Esophagus squamous epithelium (tissue), 5 donors: ENCODE measurements around the gene CAPN5. TPM values are rescaled to one million over a fixed set of nuclear protein-coding genes. Genes with fewer than 3 reads are reported as not detected.

Experiments used
- DNase-seq: peaks from one replicate; lab custom pipeline; 2025; lab: John Stamatoyannopoulos, UW
- H3K27ac ChIP-seq, 4 donors: fragments of 200-600 bp; sonication (generic); one replicate each; pipeline ENCODE4 v1.5.1; 2016 to 2019; ENCODE audit warnings: mild to moderate bottlenecking in 1 of 4
- H3K27me3 ChIP-seq, 4 donors: fragments of 200-600 bp; sonication (generic); 1 replicate in 3 of 4; 2 replicates in 1 of 4; pipeline versions ENCODE4 v1.5.1 to v1.6.0; 2017 to 2021; ENCODE audit warnings: antibody characterized with exemption in 1 of 4
- H3K36me3 ChIP-seq, 3 donors: fragments of 200-600 bp; sonication (generic); one replicate each; pipeline ENCODE4 v1.5.1; 2016 to 2019
- H3K4me1 ChIP-seq, 3 donors: fragments of 200-600 bp; sonication (generic); one replicate each; pipeline ENCODE4 v1.5.1; 2017 to 2019
- H3K4me3 ChIP-seq, 4 donors: fragments of 200-600 bp; sonication (generic); 1 replicate in 3 of 4; 2 replicates in 1 of 4; pipeline ENCODE4 v1.5.1; 2016 to 2019; ENCODE audit warnings: mild to moderate bottlenecking in 2 of 4, moderate library complexity in 1 of 4
- H3K9me3 ChIP-seq, 3 donors: fragments of 200-600 bp; sonication (generic); one replicate each; pipeline ENCODE4 v1.5.1; 2016 to 2019
- POLR2A ChIP-seq, 4 donors: fragments of 450-650 bp; IDR thresholded peaks; one replicate each; pipeline ENCODE4 v1.6.1; 2017; ENCODE audit warnings: antibody characterized with exemption in 4 of 4, mild to moderate bottlenecking in 4 of 4, moderate library complexity in 3 of 4
- WGBS, 2 donors: methylation state at CpG; one replicate each; pipeline ENCODE4 v1.1.5; 2018; 5-methylcytosine and 5-hydroxymethylcytosine counted together
- intact Hi-C: fragments of 100-400 bp; cut with DNase I; formaldehyde crosslinking; loops from one replicate; pipeline ENCODE4 v1.15.0; 2022
- total RNA-seq, 4 donors: library from RNA; depleted of rRNA; stranded (reverse); fragments of >200 nt; gene quantifications; one replicate each; pipeline ENCODE4 v1.1.0, GENCODE V29; 2016
- TF ChIP-seq, protein P1 (sequence below), 6 experiments: fragments of 450-650 bp in 4 of 6; fragments of 200-600 bp in 2 of 6; sonication (generic) in 2 of 6; IDR thresholded peaks; one replicate each; pipeline ENCODE4 v1.5.1; 2016 to 2019; ENCODE audit warnings: antibody characterized with exemption in 6 of 6, mild to moderate bottlenecking in 4 of 6, moderate library complexity in 4 of 6
- donor health status: DM: yes; HTN: yes; CAD: no.

The CAPN5 gene
- total RNA-seq, 4 donors from 2014 or later: 9.3 to 63.2 (median 13.5) TPM

GRCh38 chr11:77147668-77148321, 81.0 kb downstream of the CAPN5 start:
- H3K9me3 ChIP-seq: no peaks in the 10 kb centered on the region
- H3K4me3 ChIP-seq: peak overlapping the region in 3 of 4 donors; percentile 7 to 56 (median 22)
- no peak for TF ChIP-seq POLR2A (IDR thresholded peaks at IDR 0.05)
- TF ChIP-seq, protein P1, sequence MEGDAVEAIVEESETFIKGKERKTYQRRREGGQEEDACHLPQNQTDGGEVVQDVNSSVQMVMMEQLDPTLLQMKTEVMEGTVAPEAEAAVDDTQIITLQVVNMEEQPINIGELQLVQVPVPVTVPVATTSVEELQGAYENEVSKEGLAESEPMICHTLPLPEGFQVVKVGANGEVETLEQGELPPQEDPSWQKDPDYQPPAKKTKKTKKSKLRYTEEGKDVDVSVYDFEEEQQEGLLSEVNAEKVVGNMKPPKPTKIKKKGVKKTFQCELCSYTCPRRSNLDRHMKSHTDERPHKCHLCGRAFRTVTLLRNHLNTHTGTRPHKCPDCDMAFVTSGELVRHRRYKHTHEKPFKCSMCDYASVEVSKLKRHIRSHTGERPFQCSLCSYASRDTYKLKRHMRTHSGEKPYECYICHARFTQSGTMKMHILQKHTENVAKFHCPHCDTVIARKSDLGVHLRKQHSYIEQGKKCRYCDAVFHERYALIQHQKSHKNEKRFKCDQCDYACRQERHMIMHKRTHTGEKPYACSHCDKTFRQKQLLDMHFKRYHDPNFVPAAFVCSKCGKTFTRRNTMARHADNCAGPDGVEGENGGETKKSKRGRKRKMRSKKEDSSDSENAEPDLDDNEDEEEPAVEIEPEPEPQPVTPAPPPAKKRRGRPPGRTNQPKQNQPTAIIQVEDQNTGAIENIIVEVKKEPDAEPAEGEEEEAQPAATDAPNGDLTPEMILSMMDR (IDR thresholded peaks at IDR 0.05): no peak
- WGBS, 2 donors: 16 to 43% methylated on average over 10 to 22 of the region's 47 CpGs
- no peak overlapping the region for H3K27ac ChIP-seq
- no peaks in the 10 kb centered on the region for H3K36me3 ChIP-seq
- intact Hi-C loops: no loop called here
- DNase-seq: no peak
- peaks cover 0 to 24% (median 0%) of the 10 kb centered on the region in 4 donors for H3K27me3 ChIP-seq
- peaks cover 0 to 18% (median 7%) of the 10 kb centered on the region in 3 donors for H3K4me1 ChIP-seq

DNA sequence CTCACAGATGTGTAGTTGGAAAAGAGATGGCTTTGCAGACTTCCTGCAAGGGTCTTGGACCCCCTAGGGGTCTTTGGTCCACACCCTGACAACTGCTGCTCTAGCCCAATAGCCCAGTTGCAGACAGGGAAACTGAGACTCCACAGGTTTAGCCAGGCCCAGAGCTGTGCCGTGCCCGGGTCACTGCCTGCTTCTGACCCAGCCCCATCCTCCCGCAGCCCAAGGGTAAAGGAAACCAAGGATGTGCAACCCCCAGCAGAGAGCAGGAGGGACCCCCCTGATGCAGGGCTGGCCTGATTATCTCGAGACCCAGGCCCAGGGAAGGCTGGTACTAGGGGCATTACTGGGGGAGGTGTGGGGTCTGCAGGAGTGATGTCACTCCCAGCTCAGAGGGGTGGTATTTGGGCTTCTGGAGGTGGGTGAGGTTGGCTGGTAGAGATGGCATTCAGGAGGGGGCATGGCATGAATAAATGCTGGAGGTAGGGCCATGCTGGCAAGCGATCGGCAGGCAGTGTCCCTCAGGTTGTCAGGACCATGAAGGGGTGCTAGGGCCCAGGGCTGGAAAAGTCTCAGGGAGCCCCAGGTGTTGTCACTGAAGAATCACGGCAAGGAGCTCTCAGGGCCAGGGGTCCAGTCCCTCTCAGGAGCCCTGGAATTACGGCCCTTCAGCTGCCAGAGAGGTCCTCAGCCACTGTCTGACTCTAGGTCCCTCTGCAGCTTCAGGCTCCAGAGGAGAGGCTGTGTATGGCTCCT, 82.4 kb downstream of the CAPN5 start:
- Histone ChIP-seq H3K4me1 (peaks cover 0 to 20% (median 7%) of the 10 kb centered on the region in 3 donors), H3K27ac (no peak overlapping the region), H3K36me3 (no peaks in the 10 kb centered on the region), H3K27me3 (peaks cover 0 to 24% (median 0%) of the 10 kb centered on the region in 4 donors), H3K9me3 (no peaks in the 10 kb centered on the region), H3K4me3 (no peak overlapping the region)
- TF ChIP-seq POLR2A (IDR thresholded peaks at IDR 0.05): no peak
- TF ChIP-seq, protein P1 (IDR thresholded peaks at IDR 0.05): no peak
- WGBS, 2 donors: 83 to 88% methylated on average over 3 to 4 of the region's 8 CpGs
- no peak for DNase-seq
- intact Hi-C loops: no loop called here

DNA sequence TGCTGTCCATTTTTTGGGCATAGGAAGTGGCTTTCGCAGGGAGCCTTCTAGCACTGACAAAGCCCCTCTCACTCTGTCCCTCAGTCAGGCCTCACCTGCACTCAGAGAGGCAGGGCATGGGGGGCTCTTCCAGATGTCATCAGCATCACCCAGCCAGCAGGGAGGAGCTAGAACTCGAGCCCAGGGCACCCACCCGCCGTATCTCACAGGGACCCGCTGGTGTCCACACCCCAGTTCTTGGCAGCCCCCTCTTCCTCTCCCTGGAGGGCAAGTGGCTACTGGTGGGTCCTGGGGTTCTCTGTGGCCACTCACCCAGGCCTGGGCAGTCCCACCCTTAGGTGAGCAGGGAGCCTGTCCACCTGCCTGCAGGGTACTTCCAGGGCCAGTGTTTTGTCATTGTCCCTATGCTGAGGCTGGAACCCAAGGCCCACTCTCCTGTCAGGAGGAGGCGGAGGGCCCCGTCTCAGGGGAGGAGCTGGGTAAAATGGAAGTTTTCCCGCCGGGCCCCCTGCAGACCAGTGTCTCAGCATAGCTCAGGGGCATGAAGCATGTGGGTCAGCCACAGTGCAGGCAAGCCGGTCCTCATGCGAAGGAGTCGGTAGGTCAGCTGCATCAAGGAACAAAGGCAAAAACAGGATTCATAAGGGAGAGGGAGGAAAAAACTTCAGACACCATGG, 83.1 kb downstream of the CAPN5 start:
- Histone ChIP-seq H3K27ac (no peak overlapping the region), H3K9me3 (no peaks in the 10 kb centered on the region), H3K4me1 (peaks cover 0 to 27% (median 7%) of the 10 kb centered on the region in 3 donors), H3K27me3 (peaks cover 0 to 24% (median 0%) of the 10 kb centered on the region in 4 donors), H3K4me3 (no peak overlapping the region), H3K36me3 (no peaks in the 10 kb centered on the region)
- 85 to 100% methylated on average over 1 to 3 of the region's 12 CpGs for WGBS, 2 donors
- no peak for TF ChIP-seq POLR2A (IDR thresholded peaks at IDR 0.05)
- TF ChIP-seq, protein P1 (IDR thresholded peaks at IDR 0.05): no peak
- intact Hi-C loops: no loop called here
- DNase-seq: no peak

DNA sequence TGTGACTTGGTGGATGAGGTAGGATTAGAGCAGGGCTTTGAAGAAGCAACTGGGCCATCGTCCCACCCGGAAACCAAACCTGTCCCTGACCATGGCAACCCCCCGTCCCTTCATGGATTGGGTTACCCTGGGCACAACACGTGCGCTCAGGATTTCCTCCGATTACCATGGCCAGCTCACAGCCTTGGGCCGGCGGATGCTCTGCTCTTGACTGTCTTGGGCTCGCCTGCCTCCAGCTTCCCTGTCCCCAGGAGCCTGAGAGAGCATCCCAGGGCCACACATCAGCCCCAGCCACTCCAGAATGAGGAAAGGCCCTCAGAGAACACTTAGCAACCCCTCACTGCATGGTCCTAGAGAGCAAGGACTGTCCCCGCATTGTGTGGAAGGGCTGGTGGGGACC, 84.1 kb downstream of the CAPN5 start:
- H3K36me3 ChIP-seq: no peaks in the 10 kb centered on the region
- 100% methylated on average over 2 of the region's 10 CpGs; no CpG with 5 or more reads in 1 of the 2 donors for WGBS, 2 donors
- H3K27ac ChIP-seq: no peak overlapping the region
- DNase-seq: no peak
- no peaks in the 10 kb centered on the region for H3K9me3 ChIP-seq
- TF ChIP-seq, protein P1 (IDR thresholded peaks at IDR 0.05): no peak
- TF ChIP-seq POLR2A (IDR thresholded peaks at IDR 0.05): no peak
- intact Hi-C loops: no loop called here
- no peak overlapping the region for H3K4me3 ChIP-seq
- peaks cover 0 to 27% (median 7%) of the 10 kb centered on the region in 3 donors for H3K4me1 ChIP-seq
- H3K27me3 ChIP-seq: peaks cover 0 to 24% (median 0%) of the 10 kb centered on the region in 4 donors
